GM12891 (cell line): ENCODE results near the gene CCL1.

Experiments
- PAX5 ChIP-seq: IDR thresholded peaks from 2 replicates; pipeline ENCODE4 v1.6.1; 2011; ENCODE audit warnings: low read length, moderate library complexity, mild to moderate bottlenecking; ENCODE audit not compliant: insufficient read depth, severe bottlenecking
- POLR2A ChIP-seq: IDR thresholded peaks from 2 replicates; pipeline ENCODE4 v1.6.1; 2011; ENCODE audit warnings: low read depth, low read length, control low read depth
- POLR2AphosphoS5 ChIP-seq: IDR thresholded peaks from 2 replicates; pipeline ENCODE4 v1.6.1; 2011; ENCODE audit warnings: low read depth, low read length, control low read depth
- POU2F2 ChIP-seq: IDR thresholded peaks from 2 replicates; pipeline ENCODE4 v1.6.1; 2011; ENCODE audit warnings: low read depth, mild to moderate bottlenecking, control low read depth, low read length, moderate library complexity
- SPI1 ChIP-seq: IDR thresholded peaks from 2 replicates; pipeline ENCODE4 v1.6.1; 2011; ENCODE audit warnings: low read depth, low read length, control low read depth
- TAF1 ChIP-seq: IDR thresholded peaks from 2 replicates; pipeline ENCODE4 v1.6.1; 2011; ENCODE audit warnings: low read depth, low read length, control low read depth

GRCh38 chr17:34337701-34338100 is 25.3 kb downstream of the CCL1 start:
- TF ChIP-seq POLR2A (no peak), POLR2AphosphoS5 (no peak), PAX5 (no peak), TAF1 (no peak), SPI1 (no peak), POU2F2 (no peak)
